Measurements from ENCODE around the gene MCL1.
A peak's percentile ranks its signal among the peaks of the same experiment; 100 is the strongest.

The MCL1 gene

GRCh38 chr1:150555198-150555970 is 24.0 kb downstream of the MCL1 start:
- DNase-seq: no peak

- DNase-seq: no peak
Measured at GRCh38 chr1:150554086-150554452, 25.3 kb downstream of the MCL1 start.

- no peak for DNase-seq
Measured at GRCh38 chr1:150553392-150554085, 25.9 kb downstream of the MCL1 start.

GRCh38 chr1:150552911-150553289 is 26.5 kb downstream of the MCL1 start:
- DNase-seq: no peak

- DNase-seq: peak; percentile 50
Measured at GRCh38 chr1:150552128-150552910, 27.1 kb downstream of the MCL1 start.

GRCh38 chr1:150551784-150552127 is 27.7 kb downstream of the MCL1 start:
- no peak for DNase-seq

- DNase-seq: no peak
Measured at GRCh38 chr1:150551051-150551783, 28.2 kb downstream of the MCL1 start.

- DNase-seq: no peak
Measured at GRCh38 chr1:150550222-150551050, 29.0 kb downstream of the MCL1 start.

GRCh38 chr1:150549496-150550221 is 29.8 kb downstream of the MCL1 start:
- DNase-seq: no peak

GRCh38 chr1:150548632-150549495 is 30.5 kb downstream of the MCL1 start, which contains the start of gene ADAMTSL4:
ADAMTSL4 (plus strand) TSS chr1:150549408; CDS start chr1:150552289, 2,881 bp downstream.
- no peak for DNase-seq

GRCh38 chr1:150548324-150548631 is 31.1 kb downstream of the MCL1 start:
- DNase-seq: no peak

GRCh38 chr1:150546294-150546937 is 33.0 kb downstream of the MCL1 start:
- DNase-seq: no peak

- DNase-seq: no peak
Measured at GRCh38 chr1:150545486-150546032, 33.9 kb downstream of the MCL1 start.

- DNase-seq: no peak
Measured at GRCh38 chr1:150544204-150544603, 35.2 kb downstream of the MCL1 start.

GRCh38 chr1:150543500-150544143 is 35.8 kb downstream of the MCL1 start:
- no peak for DNase-seq

GRCh38 chr1:150537732-150538684 is 41.4 kb downstream of the MCL1 start:
- DNase-seq: no peak

- DNase-seq: no peak
Measured at GRCh38 chr1:150536836-150537731, 42.3 kb downstream of the MCL1 start.

Measured in amniotic stem cell (primary cell).